ENCODE data around the gene EPHA1.

The EPHA1 gene

GRCh38 chr7:143380260-143380645 is 28.4 kb downstream of the EPHA1 start:
- Histone ChIP-seq H3K4me1 (ENCODE audit: control insufficient read depth, insufficient read depth, low read length) (peaks cover 3% of the 10 kb centered on the region; the same call in 1 of the 2 replicates), H3K36me3 (ENCODE audit: control insufficient read depth in 2 of 2, insufficient read depth in 1 of 2, low read length in 2 of 2) (peaks cover 0 to 28% of the 10 kb centered on the region in 2 experiments; a peak in 2 of 3 replicates), H3K27ac (ENCODE audit: extremely low read depth, low read depth, low read length) (peak overlapping the region; percentile 94), H3K4me3 (ENCODE audit: low read depth, low read length) (peak overlapping the region; percentile 85), H3K9me3 (ENCODE audit: control insufficient read depth, insufficient read depth, low read depth, low read length) (no peaks in the 10 kb centered on the region)
- POLR2A ChIA-PET = interaction anchor here (0.7 to 3.0 kb wide), 7 partner anchors 10 to 99 kb away, joined by 3 to 13 read pairs (median 5); partner anchors contain the start of genes CASP2 and EPHA1
- CTCF ChIA-PET = interaction anchor here (0.6 to 2.9 kb wide), 20 partner anchors 8 to 557 kb away, joined by 3 to 43 read pairs (median 6); partner anchors contain the start of gene FAM131B
- TF ChIP-seq, protein P1, sequence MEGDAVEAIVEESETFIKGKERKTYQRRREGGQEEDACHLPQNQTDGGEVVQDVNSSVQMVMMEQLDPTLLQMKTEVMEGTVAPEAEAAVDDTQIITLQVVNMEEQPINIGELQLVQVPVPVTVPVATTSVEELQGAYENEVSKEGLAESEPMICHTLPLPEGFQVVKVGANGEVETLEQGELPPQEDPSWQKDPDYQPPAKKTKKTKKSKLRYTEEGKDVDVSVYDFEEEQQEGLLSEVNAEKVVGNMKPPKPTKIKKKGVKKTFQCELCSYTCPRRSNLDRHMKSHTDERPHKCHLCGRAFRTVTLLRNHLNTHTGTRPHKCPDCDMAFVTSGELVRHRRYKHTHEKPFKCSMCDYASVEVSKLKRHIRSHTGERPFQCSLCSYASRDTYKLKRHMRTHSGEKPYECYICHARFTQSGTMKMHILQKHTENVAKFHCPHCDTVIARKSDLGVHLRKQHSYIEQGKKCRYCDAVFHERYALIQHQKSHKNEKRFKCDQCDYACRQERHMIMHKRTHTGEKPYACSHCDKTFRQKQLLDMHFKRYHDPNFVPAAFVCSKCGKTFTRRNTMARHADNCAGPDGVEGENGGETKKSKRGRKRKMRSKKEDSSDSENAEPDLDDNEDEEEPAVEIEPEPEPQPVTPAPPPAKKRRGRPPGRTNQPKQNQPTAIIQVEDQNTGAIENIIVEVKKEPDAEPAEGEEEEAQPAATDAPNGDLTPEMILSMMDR (tag by site-specific recombination; IDR thresholded peaks at IDR 0.05) = peak; percentile 91
- no peak for TF ChIP-seq ZNF555 (tag by site-specific recombination; conservative IDR thresholded peaks at IDR 0.05)
- no peak for TF ChIP-seq BCL11B (tag by site-specific recombination; IDR thresholded peaks at IDR 0.05; ENCODE audit: low read depth)
- no peak for TF ChIP-seq ZNF341 (tag by site-specific recombination; IDR thresholded peaks at IDR 0.05; ENCODE audit: low read depth)
- TF ChIP-seq ZNF792 (tag by site-specific recombination; IDR thresholded peaks at IDR 0.05) = no peak
- no peak for TF ChIP-seq ZNF221 (tag by site-specific recombination; IDR thresholded peaks at IDR 0.05; ENCODE audit: borderline replicate concordance)
- no peak for TF ChIP-seq ZNF704 (tag by site-specific recombination; IDR thresholded peaks at IDR 0.05)
- TF ChIP-seq ZNF843 (tag by site-specific recombination; IDR thresholded peaks at IDR 0.05) = no peak
- no peak for TF ChIP-seq KLF7 (tag by site-specific recombination; IDR thresholded peaks at IDR 0.05; ENCODE audit: borderline replicate concordance)
- no peak for TF ChIP-seq ZNF157 (tag by site-specific recombination; IDR thresholded peaks at IDR 0.05)
- no peak for TF ChIP-seq ZNF404 (tag by site-specific recombination; IDR thresholded peaks at IDR 0.05)
- TF ChIP-seq BCL6B (tag by site-specific recombination; IDR thresholded peaks at IDR 0.05) = no peak
- no peak for TF ChIP-seq ZNF350 (tag by site-specific recombination; IDR thresholded peaks at IDR 0.05)
- TF ChIP-seq ZNF600 (tag by site-specific recombination; IDR thresholded peaks at IDR 0.05) = peak; percentile 38; the same call in 1 of the 2 replicates
- no peak for TF ChIP-seq ZNF140 (tag by site-specific recombination; IDR thresholded peaks at IDR 0.05)
- no peak for TF ChIP-seq ZNF548 (tag by site-specific recombination; IDR thresholded peaks at IDR 0.05)
- TF ChIP-seq PRDM10 (tag by site-specific recombination; IDR thresholded peaks at IDR 0.05) = 0 out of 2 replicates have a peak, but pooled peaks have one; percentile 17
- peak; percentile 42 for TF ChIP-seq ZNF654 (tag by site-specific recombination; IDR thresholded peaks at IDR 0.05; ENCODE audit: low read depth)
- TF ChIP-seq ZNF18 (tag by site-specific recombination; IDR thresholded peaks at IDR 0.05) = 0 out of 2 replicates have a peak, but pooled peaks have one; percentile 3
- 0 out of 2 replicates have a peak, but pooled peaks have one; percentile 13 for TF ChIP-seq ZNF660 (tag by site-specific recombination; IDR thresholded peaks at IDR 0.05)
- TF ChIP-seq ZNF223 (tag by site-specific recombination; IDR thresholded peaks at IDR 0.05) = no peak
- no peak for TF ChIP-seq ZNF248 (tag by site-specific recombination; IDR thresholded peaks at IDR 0.05)
- TF ChIP-seq, protein P2, sequence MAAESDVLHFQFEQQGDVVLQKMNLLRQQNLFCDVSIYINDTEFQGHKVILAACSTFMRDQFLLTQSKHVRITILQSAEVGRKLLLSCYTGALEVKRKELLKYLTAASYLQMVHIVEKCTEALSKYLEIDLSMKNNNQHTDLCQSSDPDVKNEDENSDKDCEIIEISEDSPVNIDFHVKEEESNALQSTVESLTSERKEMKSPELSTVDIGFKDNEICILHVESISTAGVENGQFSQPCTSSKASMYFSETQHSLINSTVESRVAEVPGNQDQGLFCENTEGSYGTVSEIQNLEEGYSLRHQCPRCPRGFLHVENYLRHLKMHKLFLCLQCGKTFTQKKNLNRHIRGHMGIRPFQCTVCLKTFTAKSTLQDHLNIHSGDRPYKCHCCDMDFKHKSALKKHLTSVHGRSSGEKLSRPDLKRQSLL (tag by site-specific recombination; IDR thresholded peaks at IDR 0.05) = 0 out of 2 replicates have a peak, but pooled peaks have one; percentile 30
- no peak for TF ChIP-seq ZNF624 (tag by site-specific recombination; IDR thresholded peaks at IDR 0.05)
- peak; percentile 82; the same call in 1 of the 2 replicates for TF ChIP-seq KLF9 (tag by site-specific recombination; IDR thresholded peaks at IDR 0.05; ENCODE audit: low read depth)
- no peak for TF ChIP-seq YY2 (tag by site-specific recombination; IDR thresholded peaks at IDR 0.05)
- TF ChIP-seq ZNF529 (tag by site-specific recombination; IDR thresholded peaks at IDR 0.05; ENCODE audit: insufficient replicate concordance) = no peak
- TF ChIP-seq ZNF311 (tag by site-specific recombination; IDR thresholded peaks at IDR 0.05; ENCODE audit: borderline replicate concordance) = no peak

Measured in HEK293 (cell line).